IgD-negative memory B cell (primary cell): ENCODE measurements around the gene QPRT. TPM values are rescaled to one million over a fixed set of nuclear protein-coding genes. Genes with fewer than 3 reads are reported as not detected.
A peak's percentile ranks its signal among the peaks of the same experiment; 100 is the strongest.
"Not testable (repeated sequence)": the region's sequence is repeated elsewhere in the genome, so short reads cannot be mapped to it uniquely, and the experiment has no call there.

ENCODE experiments used
- H3K27ac Mint-ChIP-seq, 3 donors: one replicate each; pipeline ENCODE4 v1.8.0; 2020 to 2022; ENCODE audit warnings: mild to moderate bottlenecking in 3 of 3, mixed read lengths in 3 of 3, moderate library complexity in 1 of 3
- H3K27me3 Mint-ChIP-seq: one replicate; pipeline ENCODE4 v1.8.0; 2021; ENCODE audit warnings: mixed read lengths
- H3K36me3 Mint-ChIP-seq: one replicate; pipeline ENCODE4 v1.8.0; 2020; ENCODE audit warnings: mild to moderate bottlenecking, mixed read lengths
- H3K4me1 Mint-ChIP-seq, 3 donors: one replicate each; pipeline ENCODE4 v1.8.0; 2020 to 2022; ENCODE audit warnings: mixed read lengths in 3 of 3, mild to moderate bottlenecking in 1 of 3
- H3K4me3 Mint-ChIP-seq, 4 donors: one replicate each; pipeline ENCODE4 v1.8.0; 2020 to 2022; ENCODE audit warnings: mild to moderate bottlenecking in 4 of 4, mixed read lengths in 4 of 4, moderate library complexity in 3 of 4
- H3K9me3 Mint-ChIP-seq, 3 donors: one replicate each; pipeline ENCODE4 v1.8.0; 2020 to 2021; ENCODE audit warnings: mixed read lengths in 3 of 3, mild to moderate bottlenecking in 1 of 3
- polyA plus RNA-seq: library from polyadenylated mRNA; unstranded; fragments of 300-500 nt; fragmentation: Illumina TruSeq; gene quantifications from one replicate; pipeline ENCODE4 v1.2.3, GENCODE V29; 2021

The QPRT gene
- polyA plus RNA-seq, 1 donor from 2014 or later, result not detected

DNA sequence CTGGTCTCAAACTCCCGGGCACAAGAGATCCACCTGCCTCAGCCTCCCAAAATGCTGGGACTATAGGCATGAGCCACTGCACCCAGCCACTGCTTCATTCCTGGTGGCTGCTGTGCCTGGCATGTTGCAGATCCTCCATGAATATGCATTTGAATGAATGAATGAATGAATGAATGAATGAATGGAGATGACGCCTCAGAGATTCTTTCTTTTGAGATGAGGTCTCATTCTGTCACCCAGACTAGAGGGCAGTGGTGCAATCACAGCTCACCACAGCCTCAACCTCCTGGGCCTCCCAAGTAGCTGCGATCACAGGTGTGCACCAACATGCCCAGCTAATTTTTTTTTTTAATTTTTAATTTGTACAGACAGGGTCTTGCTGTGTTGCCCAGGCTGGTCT, 10.7 kb upstream of the QPRT start:
- Mint-ChIP-seq H3K9me3 (no peaks in the 10 kb centered on the region), H3K36me3 (no peaks in the 10 kb centered on the region), H3K27ac (no peak overlapping the region), H3K27me3 (peaks cover 2% of the 10 kb centered on the region), H3K4me3 (no peak overlapping the region), H3K4me1 (peaks cover 15 to 32% (median 29%) of the 10 kb centered on the region in 3 donors)

GRCh38 chr16:29673501-29673900, 5.5 kb upstream of the QPRT start:
- H3K4me1 Mint-ChIP-seq, result peaks cover 3 to 5% (median 4%) of the 10 kb centered on the region in 3 donors
- H3K27me3 Mint-ChIP-seq, result no peaks in the 10 kb centered on the region
- no peaks in the 10 kb centered on the region for H3K36me3 Mint-ChIP-seq
- H3K27ac Mint-ChIP-seq, result no peak overlapping the region
- H3K9me3 Mint-ChIP-seq, result no peaks in the 10 kb centered on the region
- H3K4me3 Mint-ChIP-seq, result no peak overlapping the region

DNA sequence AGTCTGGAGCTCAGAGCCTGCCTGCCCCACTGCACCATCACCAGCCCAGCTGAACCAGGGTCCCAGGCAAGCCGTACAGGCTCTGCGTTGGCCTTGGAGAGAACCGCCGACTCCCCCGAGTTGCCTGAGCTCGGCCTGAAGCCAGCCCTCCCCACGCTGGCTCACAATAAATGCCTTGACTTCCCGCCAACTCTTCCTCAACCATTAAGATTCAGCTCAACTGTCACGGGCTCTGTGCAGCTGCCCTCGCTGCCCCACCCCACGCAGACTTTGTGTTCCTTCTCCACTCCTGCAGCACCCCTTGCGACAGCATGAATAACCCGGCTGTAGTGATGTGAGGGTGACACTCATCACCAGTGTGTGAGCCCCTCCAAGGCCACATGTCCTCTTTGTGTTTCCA, 4.8 kb upstream of the QPRT start:
- no peaks in the 10 kb centered on the region for H3K27me3 Mint-ChIP-seq
- H3K9me3 Mint-ChIP-seq, result no peaks in the 10 kb centered on the region
- no peak overlapping the region for H3K4me3 Mint-ChIP-seq
- H3K36me3 Mint-ChIP-seq, result no peaks in the 10 kb centered on the region
- H3K4me1 Mint-ChIP-seq, result peaks cover 4 to 5% (median 4%) of the 10 kb centered on the region in 3 donors
- H3K27ac Mint-ChIP-seq, result no peak overlapping the region

DNA sequence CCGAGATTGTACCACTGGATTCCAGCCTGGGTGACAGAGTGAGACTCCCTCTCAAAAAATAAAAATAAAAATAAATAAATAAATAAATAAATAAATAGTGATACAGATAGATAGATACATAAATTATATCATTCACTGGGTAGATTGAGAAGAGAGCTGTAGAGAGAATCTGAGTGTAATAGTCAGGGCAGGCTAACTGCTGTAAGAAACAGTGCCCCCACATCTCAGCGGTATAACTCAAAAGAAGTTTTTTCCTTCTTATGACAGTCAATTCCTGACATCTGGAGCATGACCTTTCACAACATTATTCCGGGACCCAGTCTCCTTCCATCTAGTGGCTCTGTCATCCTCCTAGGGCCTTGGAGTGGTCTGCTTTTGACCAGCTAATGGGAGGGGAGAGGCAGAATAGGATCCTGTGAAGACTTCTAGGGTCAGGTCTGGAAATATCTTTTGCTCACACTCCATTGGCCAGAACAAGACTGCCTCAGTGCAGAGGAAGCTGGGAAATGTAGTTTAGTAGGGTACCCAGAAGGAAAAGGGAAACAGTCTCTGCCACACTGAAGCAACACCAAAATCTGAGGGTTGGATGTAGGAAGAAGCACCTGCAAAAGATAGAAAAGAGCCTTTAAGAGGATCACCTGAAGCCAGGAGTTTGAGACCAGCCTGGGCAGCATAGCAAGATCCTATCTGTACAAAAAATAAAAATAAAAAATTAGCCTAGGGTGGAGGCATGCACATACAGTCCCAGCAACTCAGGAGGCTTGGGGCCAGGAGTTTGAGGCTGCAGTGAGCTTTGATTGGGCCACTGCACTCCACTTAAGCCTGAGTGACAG, 3.0 kb upstream of the QPRT start:
- H3K36me3 Mint-ChIP-seq, result no peaks in the 10 kb centered on the region
- peaks cover 8 to 11% (median 9%) of the 10 kb centered on the region in 3 donors for H3K4me1 Mint-ChIP-seq
- no peaks in the 10 kb centered on the region for H3K9me3 Mint-ChIP-seq
- no peaks in the 10 kb centered on the region for H3K27me3 Mint-ChIP-seq
- peak overlapping the region in 1 of 3 donors; percentile 2 for H3K27ac Mint-ChIP-seq
- no peak overlapping the region for H3K4me3 Mint-ChIP-seq

- Mint-ChIP-seq H3K4me1 (peaks cover 8 to 11% (median 9%) of the 10 kb centered on the region in 3 donors), H3K4me3 (no peak overlapping the region), H3K27ac (no peak overlapping the region), H3K27me3 (no peaks in the 10 kb centered on the region), H3K9me3 (no peaks in the 10 kb centered on the region), H3K36me3 (no peaks in the 10 kb centered on the region)
Measured at GRCh38 chr16:29676989-29677785, 1.8 kb upstream of the QPRT start.

- peaks cover 8 to 11% (median 9%) of the 10 kb centered on the region in 3 donors for H3K4me1 Mint-ChIP-seq
- no peak overlapping the region for H3K27ac Mint-ChIP-seq
- H3K36me3 Mint-ChIP-seq, result no peaks in the 10 kb centered on the region
- H3K9me3 Mint-ChIP-seq, result no peaks in the 10 kb centered on the region
- H3K4me3 Mint-ChIP-seq, result peak overlapping the region in 2 of 4 donors; percentile 85 to 88
- H3K27me3 Mint-ChIP-seq, result no peaks in the 10 kb centered on the region
Measured at GRCh38 chr16:29680180-29680598, 1.2 kb downstream of the QPRT start.

DNA sequence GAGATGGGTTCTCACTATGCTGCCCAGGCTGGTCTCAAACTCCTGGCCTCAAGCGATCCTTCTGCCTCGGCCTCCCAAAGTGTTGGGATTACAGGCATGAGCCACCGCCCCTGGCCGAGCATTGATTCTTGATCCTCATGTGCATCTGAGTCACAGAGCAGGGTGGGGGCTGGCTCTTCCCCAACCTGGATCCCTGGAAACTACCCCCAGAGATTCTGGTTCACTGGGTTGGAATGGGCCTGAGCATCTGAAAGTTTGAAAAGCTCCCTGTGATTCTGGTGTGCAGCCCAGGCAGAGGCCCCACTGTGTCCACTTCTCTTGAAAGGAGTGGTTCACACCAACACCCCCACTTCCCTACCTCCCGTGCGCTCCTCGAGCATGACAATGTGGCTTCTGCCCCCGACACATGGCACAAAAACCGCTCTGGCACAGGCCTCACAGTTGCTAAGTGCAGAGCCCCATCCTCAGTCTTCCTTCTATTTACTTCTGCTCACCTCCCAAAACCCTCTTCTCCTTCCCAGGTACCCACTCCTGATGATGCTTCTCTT, 4.6 kb downstream of the QPRT start:
- no peak overlapping the region for H3K4me3 Mint-ChIP-seq
- H3K27ac Mint-ChIP-seq, result no peak overlapping the region
- H3K9me3 Mint-ChIP-seq, result no peaks in the 10 kb centered on the region
- peaks cover 9 to 12% (median 9%) of the 10 kb centered on the region in 3 donors for H3K4me1 Mint-ChIP-seq
- no peaks in the 10 kb centered on the region for H3K36me3 Mint-ChIP-seq
- H3K27me3 Mint-ChIP-seq, result no peaks in the 10 kb centered on the region

DNA sequence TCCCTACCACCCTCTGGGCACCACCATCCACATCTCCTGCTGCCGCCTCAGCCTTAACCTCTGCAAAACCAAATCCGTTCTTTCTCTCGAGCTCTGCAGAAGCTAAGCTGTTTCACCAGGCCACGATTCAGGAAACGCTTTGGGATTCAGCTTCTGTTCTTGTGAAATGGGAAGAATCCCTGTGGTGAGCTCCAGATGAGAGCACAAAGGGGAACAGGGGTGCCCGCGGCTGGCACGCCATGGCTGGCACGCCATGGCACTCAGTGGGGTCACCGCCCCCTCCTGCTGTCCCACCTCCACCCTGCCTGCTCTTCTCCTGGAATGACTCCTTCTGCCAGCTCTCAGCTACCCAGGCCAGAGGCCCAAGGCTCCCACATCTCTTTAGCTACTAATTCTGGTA, 5.7 kb downstream of the QPRT start:
- no peak overlapping the region for H3K4me3 Mint-ChIP-seq
- no peaks in the 10 kb centered on the region for H3K27me3 Mint-ChIP-seq
- H3K27ac Mint-ChIP-seq, result no peak overlapping the region
- peaks cover 9 to 13% (median 11%) of the 10 kb centered on the region in 3 donors for H3K4me1 Mint-ChIP-seq
- no peaks in the 10 kb centered on the region for H3K36me3 Mint-ChIP-seq
- H3K9me3 Mint-ChIP-seq, result no peaks in the 10 kb centered on the region

- no peak overlapping the region for H3K4me3 Mint-ChIP-seq
- H3K9me3 Mint-ChIP-seq, result no peaks in the 10 kb centered on the region
- H3K4me1 Mint-ChIP-seq, result peaks cover 13 to 20% (median 19%) of the 10 kb centered on the region in 3 donors
- H3K36me3 Mint-ChIP-seq, result no peaks in the 10 kb centered on the region
- H3K27me3 Mint-ChIP-seq, result no peaks in the 10 kb centered on the region
- no peak overlapping the region for H3K27ac Mint-ChIP-seq
Measured at GRCh38 chr16:29686740-29687332, 7.9 kb downstream of the QPRT start.

GRCh38 chr16:29687755-29688154, 8.8 kb downstream of the QPRT start:
- Mint-ChIP-seq H3K27me3 (no peaks in the 10 kb centered on the region), H3K27ac (peak overlapping the region in 1 of 3 donors; percentile 39), H3K4me1 (peaks cover 13 to 20% (median 20%) of the 10 kb centered on the region in 3 donors), H3K4me3 (no peak overlapping the region), H3K9me3 (no peaks in the 10 kb centered on the region), H3K36me3 (no peaks in the 10 kb centered on the region)

GRCh38 chr16:29688172-29688571, 9.2 kb downstream of the QPRT start:
- no peaks in the 10 kb centered on the region for H3K9me3 Mint-ChIP-seq
- H3K27ac Mint-ChIP-seq, result no peak overlapping the region
- H3K4me1 Mint-ChIP-seq, result peaks cover 13 to 20% (median 20%) of the 10 kb centered on the region in 3 donors
- no peaks in the 10 kb centered on the region for H3K36me3 Mint-ChIP-seq
- H3K4me3 Mint-ChIP-seq, result no peak overlapping the region
- no peaks in the 10 kb centered on the region for H3K27me3 Mint-ChIP-seq

DNA sequence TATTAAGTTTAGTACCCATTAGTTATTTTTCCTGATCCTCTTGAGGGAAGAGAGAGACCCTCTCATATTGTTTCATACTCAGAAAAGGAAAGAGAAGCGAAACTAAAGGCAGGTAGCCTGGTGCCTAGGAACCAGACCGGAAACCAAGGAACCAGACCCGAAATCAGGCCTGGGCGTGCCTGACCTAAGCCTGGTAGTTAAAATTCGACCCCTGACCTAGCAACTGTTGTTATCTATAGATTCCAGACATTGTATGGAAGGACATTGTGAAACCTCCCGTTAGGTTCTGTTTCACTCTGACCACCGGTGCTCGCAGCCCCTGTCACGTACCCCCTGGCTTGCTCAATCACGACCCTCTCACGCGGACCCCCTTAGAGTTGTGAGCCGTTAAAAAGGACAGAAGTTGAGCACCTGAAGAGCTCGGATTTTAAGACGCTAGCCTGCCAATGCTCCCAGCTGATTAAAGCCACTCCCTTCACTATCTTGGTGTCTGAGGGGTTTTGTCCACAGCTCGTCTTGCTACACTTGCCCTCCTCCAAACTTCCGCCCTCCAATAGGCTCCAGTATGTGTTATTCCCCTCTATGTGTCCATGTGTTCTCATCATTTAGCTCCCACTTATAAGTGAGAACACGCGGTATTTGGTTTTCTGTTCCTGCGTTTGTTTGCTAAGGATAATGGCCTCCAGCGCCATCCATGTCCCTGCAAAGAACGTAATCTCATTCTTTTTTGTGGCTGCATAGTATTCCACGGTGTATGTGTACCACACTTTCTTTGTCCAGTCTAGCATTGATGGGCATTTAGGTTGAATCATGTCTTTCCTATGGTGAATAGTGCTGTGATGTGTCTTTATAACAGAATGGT, 10.7 kb downstream of the QPRT start:
- peak overlapping the region in 1 of 3 donors; percentile 59 for H3K27ac Mint-ChIP-seq
- not testable (repeated sequence) for H3K27me3 Mint-ChIP-seq, H3K9me3 Mint-ChIP-seq, H3K36me3 Mint-ChIP-seq
- peaks cover 13 to 20% (median 20%) of the 10 kb centered on the region in 3 donors for H3K4me1 Mint-ChIP-seq
- H3K4me3 Mint-ChIP-seq, result peak overlapping the region in 2 of 4 donors; percentile 29 to 59

DNA sequence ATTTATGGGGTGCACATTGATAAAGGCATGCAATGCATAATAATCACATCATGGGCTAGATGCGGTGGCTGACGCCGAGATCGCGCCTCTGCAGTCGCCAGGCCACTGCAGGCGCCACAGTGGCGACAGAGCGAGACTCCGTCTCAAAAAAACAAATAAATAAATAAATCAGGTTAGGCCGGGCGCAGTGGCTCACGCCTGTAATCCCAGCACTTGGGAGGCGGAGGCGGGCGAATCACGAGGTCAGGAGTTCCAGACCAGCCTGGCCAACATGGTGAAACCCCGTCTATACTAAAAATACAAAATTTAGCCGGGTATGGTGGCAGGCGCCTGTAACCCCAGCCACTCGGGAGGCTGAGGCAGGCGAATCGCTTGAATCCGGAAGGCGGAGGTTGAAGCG, 13.6 kb downstream of the QPRT start:
- not testable (repeated sequence) for H3K4me3 Mint-ChIP-seq, H3K9me3 Mint-ChIP-seq, H3K27ac Mint-ChIP-seq, H3K36me3 Mint-ChIP-seq, H3K27me3 Mint-ChIP-seq
- H3K4me1 Mint-ChIP-seq, result peaks cover 9 to 20% (median 16%) of the 10 kb centered on the region in 3 donors
